Stimulated activated CD8-positive, alpha-beta memory T cell treated with anti-CD3 and anti-CD28 coated beads, Interleukin-7, amount 100 ng/mL, for 1 hour (primary cell): ENCODE measurements around the gene CAPZB.

ENCODE experiments used
- DNase-seq, 2 donors: peaks; one replicate each; pipeline ENCODE4 v3.0.0-alpha.2; 2020; ENCODE audit warnings: low read depth in 2 of 2

Gene CAPZB

GRCh38 chr1:19429611-19430010 is 55.7 kb downstream of the CAPZB start:
- DNase-seq = no peak

GRCh38 chr1:19427087-19427781 is 58.1 kb downstream of the CAPZB start:
- DNase-seq = no peak

GRCh38 chr1:19426294-19427086 is 58.8 kb downstream of the CAPZB start:
- no peak for DNase-seq

GRCh38 chr1:19425646-19426239 is 59.6 kb downstream of the CAPZB start:
- no peak for DNase-seq

GRCh38 chr1:19424651-19425570 is 60.4 kb downstream of the CAPZB start:
- no peak for DNase-seq

GRCh38 chr1:19423130-19423529 is 62.2 kb downstream of the CAPZB start:
- no peak for DNase-seq

GRCh38 chr1:19421365-19421764 is 64.0 kb downstream of the CAPZB start:
- DNase-seq = no peak

- DNase-seq = no peak
Measured at GRCh38 chr1:19420606-19421005, 64.7 kb downstream of the CAPZB start.

GRCh38 chr1:19419691-19420090 is 65.6 kb downstream of the CAPZB start:
- DNase-seq = no peak

- DNase-seq = no peak
Measured at GRCh38 chr1:19418503-19418971, 66.8 kb downstream of the CAPZB start.

GRCh38 chr1:19416921-19417470 is 68.3 kb downstream of the CAPZB start:
- DNase-seq = no peak

- DNase-seq = no peak
Measured at GRCh38 chr1:19416145-19416544, 69.2 kb downstream of the CAPZB start.

GRCh38 chr1:19414515-19415121 is 70.7 kb downstream of the CAPZB start:
- no peak for DNase-seq

GRCh38 chr1:19413999-19414398 is 71.3 kb downstream of the CAPZB start:
- DNase-seq = no peak

- no peak for DNase-seq
Measured at GRCh38 chr1:19412654-19413053, 72.7 kb downstream of the CAPZB start.

- no peak for DNase-seq
Measured at GRCh38 chr1:19411612-19412011, 73.7 kb downstream of the CAPZB start.

GRCh38 chr1:19410393-19410792 is 74.9 kb downstream of the CAPZB start:
- DNase-seq = no peak

- no peak for DNase-seq
Measured at GRCh38 chr1:19409477-19410341, 75.6 kb downstream of the CAPZB start.

- no peak for DNase-seq
Measured at GRCh38 chr1:19407494-19408096, 77.7 kb downstream of the CAPZB start.

GRCh38 chr1:19406680-19407079 is 78.7 kb downstream of the CAPZB start:
- no peak for DNase-seq
